Pancreas (tissue), 10 donors: ENCODE data around the gene TIMM10. TPM values are rescaled to one million over a fixed set of nuclear protein-coding genes. Genes with fewer than 3 reads are reported as not detected.

Experiments
- ATAC-seq, 4 donors: fragments of 200-7000 bp; cut with Tn5 transposase; one replicate each; pipeline versions ENCODE4 v1.8.0 to v1.9.1; 2020; ENCODE audit warnings: mild to moderate bottlenecking in 4 of 4, moderate library complexity in 4 of 4
- DNase-seq, 6 donors: peaks; one replicate each; pipeline ENCODE4 v3.0.0-alpha.2; 2020
- FAIRE-seq: peaks from 2 replicates; lab custom pipeline; 2012; peaks lifted over from hg19 to GRCh38; lab: Jason Lieb, UNC
- H3K27ac ChIP-seq, 4 donors: fragments of 200-600 bp; sonication (generic); 1 replicate in 3 of 4; 2 replicates in 1 of 4; pipeline versions ENCODE4 v1.5.0 to v1.8.0; 2020
- H3K27me3 ChIP-seq, 4 donors: fragments of 200-600 bp; one replicate each; pipeline ENCODE4 v1.8.0; 2021
- H3K36me3 ChIP-seq, 3 donors: fragments of 200-600 bp; sonication (generic) in 1 of 3; one replicate each; pipeline versions ENCODE4 v1.5.0 to v1.8.0; 2020 to 2021
- H3K4me1 ChIP-seq, 3 donors: fragments of 200-600 bp; one replicate each; pipeline ENCODE4 v1.8.0; 2021
- H3K4me3 ChIP-seq, 4 donors: fragments of 200-600 bp; sonication (generic) in 2 of 4; one replicate each; pipeline versions ENCODE4 v1.5.0 to v1.8.0; 2020 to 2021
- H3K9me3 ChIP-seq, 4 donors: fragments of 200-600 bp; one replicate each; pipeline ENCODE4 v1.8.0; 2021
- CTCF ChIP-seq, 4 donors: fragments of 200-600 bp; sonication (generic) in 3 of 4; IDR thresholded peaks; one replicate each; pipeline versions ENCODE4 v1.5.0 to v1.8.0; 2021; ENCODE audit warnings: antibody characterized with exemption in 4 of 4
- WGBS, 2 donors: extraction: QIAGEN DNeasy Blood & Tissue Kit; methylation state at CpG; one replicate each; pipeline ENCODE4 v1.1.7; 2013; 5-methylcytosine and 5-hydroxymethylcytosine counted together
- intact Hi-C, 3 donors: fragments of 100-400 bp; cut with DNase I; formaldehyde crosslinking; loops; one replicate each; pipeline versions ENCODE4 v1.11.1 to v1.14.2; 2022
- polyA plus RNA-seq, 2 donors: library from polyadenylated mRNA; stranded (reverse); fragments of 200-250 nt; gene quantifications; one replicate each; pipeline ENCODE4 v1.2.3, GENCODE V29; 2013
- total RNA-seq, 6 donors: library from RNA; stranded (reverse); fragmentation: NEBNext Ultra II Directional in 4 of 6; extraction: Animal tissue kit (Norgen Biotek cat#: 25700) in 4 of 6; gene quantifications; one replicate each; pipeline versions ENCODE4 v1.2.1 to v1.2.4, GENCODE V29; 2021 to 2023
- donor health status: healthy with polysubstance abuse.
- donor health status: DM: no; HTN: no; CAD: no; lungs with moderate emphysema.
- donor health status: DM: no; HTN: no; CAD: no.
- donor health status: control.
- donor health status: control.
- donor health status: Bipolar disorder and iron deficiency.
- donor health status: DM: yes; HTN: yes; CAD: no.
- donor health status: DM: no; HTN: no; CAD: no.
- donor health status: DM: no; HTN: no; CAD: no.
- donor health status: DM: yes; HTN: yes; CAD: no.

Gene TIMM10
- total and polyA plus RNA-seq, 8 donors, result 12.2 to 32.6 (median 21.7) TPM

- Histone ChIP-seq H3K27ac (peak overlapping the region; percentile 71 to 89 (median 80)), H3K9me3 (no peaks in the 10 kb centered on the region), H3K36me3 (no peaks in the 10 kb centered on the region), H3K4me1 (peaks cover 0 to 4% (median 3%) of the 10 kb centered on the region in 3 donors), H3K27me3 (no peaks in the 10 kb centered on the region), H3K4me3 (peak overlapping the region; percentile 76 to 96 (median 88))
- peak; percentile 85 to 90 (median 88) for ATAC-seq
- DNase-seq, result peak; percentile 78 to 94 (median 88)
- FAIRE-seq, result no peak
- TF ChIP-seq CTCF (IDR thresholded peaks at IDR 0.05), result no peak
- intact Hi-C loops, result loop anchor here in 1 of 3 donors (10.0 kb wide), 1 partner anchor 50 kb away; the partner anchor contains the start of gene RTN4RL2
- WGBS, 2 donors, result 0 to 1% methylated on average over 45 to 57 of the region's 57 CpGs
These were observed 15.8 kb downstream of the TIMM10 start for GRCh38 chr11:57514538-57515331.

GRCh38 chr11:57513911-57514537 lies 16.5 kb downstream of the TIMM10 start:
- H3K4me1 ChIP-seq, result peaks cover 0 to 5% (median 3%) of the 10 kb centered on the region in 3 donors
- peak; percentile 53 to 90 (median 70) for DNase-seq
- no peaks in the 10 kb centered on the region for H3K36me3 ChIP-seq
- FAIRE-seq, result no peak
- peak overlapping the region; percentile 76 to 96 (median 88) for H3K4me3 ChIP-seq
- intact Hi-C loops, result loop anchor here in 1 of 3 donors (10.0 kb wide), 1 partner anchor 49 kb away; the partner anchor contains the start of gene RTN4RL2
- 5% methylated on average over 33 to 35 of the region's 35 CpGs for WGBS, 2 donors
- peak overlapping the region; percentile 71 to 89 (median 80) for H3K27ac ChIP-seq
- no peaks in the 10 kb centered on the region for H3K9me3 ChIP-seq
- no peaks in the 10 kb centered on the region for H3K27me3 ChIP-seq
- TF ChIP-seq CTCF (IDR thresholded peaks at IDR 0.05), result no peak
- peak; percentile 61 to 76 (median 68) for ATAC-seq

GRCh38 chr11:57513452-57513795 lies 17.1 kb downstream of the TIMM10 start:
- Histone ChIP-seq H3K4me3 (peak overlapping the region; percentile 76 to 96 (median 88)), H3K9me3 (no peaks in the 10 kb centered on the region), H3K36me3 (no peaks in the 10 kb centered on the region), H3K27ac (peak overlapping the region in 3 of 4 donors; percentile 71 to 89 (median 76)), H3K27me3 (no peaks in the 10 kb centered on the region), H3K4me1 (peaks cover 3 to 7% (median 5%) of the 10 kb centered on the region in 3 donors)
- DNase-seq, result peak in 1 of 6 donors; percentile 6
- WGBS, 2 donors, result 21 to 43% methylated on average over 1 of the region's 1 CpG
- intact Hi-C loops, result loop anchor here in 1 of 3 donors (10.0 kb wide), 1 partner anchor 49 kb away; the partner anchor contains the start of gene RTN4RL2
- no peak for FAIRE-seq
- no peak for ATAC-seq
- TF ChIP-seq CTCF (IDR thresholded peaks at IDR 0.05), result no peak

- peaks cover 0 to 2% (median 0%) of the 10 kb centered on the region in 3 donors for H3K36me3 ChIP-seq
- TF ChIP-seq CTCF (IDR thresholded peaks at IDR 0.05), result no peak
- H3K4me3 ChIP-seq, result peak overlapping the region; percentile 76 to 96 (median 88)
- DNase-seq (peak in 1 of 6 donors; percentile 20), FAIRE-seq (no peak), ATAC-seq (no peak)
- no peaks in the 10 kb centered on the region for H3K27me3 ChIP-seq
- peaks cover 3 to 9% (median 6%) of the 10 kb centered on the region in 3 donors for H3K4me1 ChIP-seq
- whole genome bisulfite sequencing, 2 donors, result 38 to 44% methylated on average over 12 of the region's 12 CpGs
- peak overlapping the region in 3 of 4 donors; percentile 71 to 89 (median 76) for H3K27ac ChIP-seq
- intact Hi-C loops, result loop anchor here in 1 of 3 donors (10.0 kb wide), 1 partner anchor 48 kb away; the partner anchor contains the start of gene RTN4RL2
- H3K9me3 ChIP-seq, result no peaks in the 10 kb centered on the region
These were observed 17.7 kb downstream of the TIMM10 start for GRCh38 chr11:57512646-57513451.
